GM18873 (cell line): ENCODE measurements around the gene PAQR5.
"Not testable (repeated sequence)": the region's sequence is repeated elsewhere in the genome, so short reads cannot be mapped to it uniquely, and the experiment has no call there.

Source experiments
- ATAC-seq: cut with Tn5 transposase; IDR thresholded peaks from one replicate; pipeline ENCODE4 v1.9.1; 2021; ENCODE audit warnings: mild to moderate bottlenecking, moderate library complexity, moderate number of reproducible peaks; ENCODE audit not compliant: unreplicated experiment, low FRiP score

Gene PAQR5

GRCh38 chr15:69413822-69414700, 115.3 kb downstream of the PAQR5 start, which contains the start of gene KIF23:
KIF23 (plus strand) TSS chr15:69414349; CDS start chr15:69414466, 117 bp downstream.
- ATAC-seq: peak; percentile 84

GRCh38 chr15:69414701-69415167, 116.0 kb downstream of the PAQR5 start:
- peak; percentile 16 for ATAC-seq

- ATAC-seq: no peak
These were observed 116.7 kb downstream of the PAQR5 start for GRCh38 chr15:69415381-69415780.

GRCh38 chr15:69417581-69417980, 118.9 kb downstream of the PAQR5 start:
- no peak for ATAC-seq

GRCh38 chr15:69421498-69421897, 122.8 kb downstream of the PAQR5 start:
- ATAC-seq: no peak

GRCh38 chr15:69422336-69422895, 123.7 kb downstream of the PAQR5 start:
- ATAC-seq: no peak

GRCh38 chr15:69424001-69424400, 125.3 kb downstream of the PAQR5 start:
- no peak for ATAC-seq

GRCh38 chr15:69424748-69425413, 126.2 kb downstream of the PAQR5 start:
- no peak for ATAC-seq

GRCh38 chr15:69433831-69434230, 135.1 kb downstream of the PAQR5 start:
- ATAC-seq: no peak

- ATAC-seq: no peak
These were observed 135.5 kb downstream of the PAQR5 start for GRCh38 chr15:69434238-69434637.

GRCh38 chr15:69434679-69435078, 136.0 kb downstream of the PAQR5 start:
- ATAC-seq: no peak

GRCh38 chr15:69435985-69436384, 137.3 kb downstream of the PAQR5 start:
- ATAC-seq: no peak

GRCh38 chr15:69436951-69437350, 138.2 kb downstream of the PAQR5 start:
- no peak for ATAC-seq

- ATAC-seq: no peak
These were observed 140.9 kb downstream of the PAQR5 start for GRCh38 chr15:69439623-69440022.

GRCh38 chr15:69443032-69443611, 144.4 kb downstream of the PAQR5 start:
- ATAC-seq: no peak

- ATAC-seq: no peak
These were observed 146.0 kb downstream of the PAQR5 start for GRCh38 chr15:69444686-69445085.

- ATAC-seq: no peak
These were observed 148.2 kb downstream of the PAQR5 start for GRCh38 chr15:69446953-69447352.

GRCh38 chr15:69450221-69450620, 151.5 kb downstream of the PAQR5 start:
- not testable (repeated sequence) for ATAC-seq

- ATAC-seq: no peak
These were observed 152.4 kb downstream of the PAQR5 start for GRCh38 chr15:69450968-69451695.
